ENCODE data around the gene CFAP107. TPM values are rescaled to one million over a fixed set of nuclear protein-coding genes. Genes with fewer than 3 reads are reported as not detected.

The CFAP107 gene
- total and polyA plus RNA-seq, 2 experiments from 2014 or later: not detected

DNA sequence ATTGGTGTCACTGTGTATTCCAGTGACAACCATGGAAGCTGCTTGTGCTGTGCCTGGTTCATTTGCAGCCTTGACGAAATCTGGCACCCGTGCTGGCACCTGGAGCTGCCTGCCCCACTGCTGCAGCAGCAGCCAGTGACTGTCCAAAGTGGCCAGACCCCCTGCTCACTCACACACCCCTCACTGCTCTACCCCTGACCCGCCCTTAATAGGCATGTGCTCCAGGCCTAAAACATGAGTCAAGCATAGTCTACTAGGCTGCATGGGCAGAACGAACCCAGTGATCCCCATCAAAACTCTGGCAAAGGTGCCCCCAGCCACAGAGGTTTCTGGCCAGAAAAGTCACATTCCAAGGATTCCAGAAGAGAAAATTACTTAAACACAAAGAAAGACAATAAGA is 52.9 kb downstream of the CFAP107 start:
- WGBS, 2 experiments (ENCODE audit: low coverage in 1 of 2, low lambda C conversion rate in 2 of 2, missing lambda C conversion rate in 2 of 2): 11 to 12% methylated on average over 4 of the region's 4 CpGs

DNA sequence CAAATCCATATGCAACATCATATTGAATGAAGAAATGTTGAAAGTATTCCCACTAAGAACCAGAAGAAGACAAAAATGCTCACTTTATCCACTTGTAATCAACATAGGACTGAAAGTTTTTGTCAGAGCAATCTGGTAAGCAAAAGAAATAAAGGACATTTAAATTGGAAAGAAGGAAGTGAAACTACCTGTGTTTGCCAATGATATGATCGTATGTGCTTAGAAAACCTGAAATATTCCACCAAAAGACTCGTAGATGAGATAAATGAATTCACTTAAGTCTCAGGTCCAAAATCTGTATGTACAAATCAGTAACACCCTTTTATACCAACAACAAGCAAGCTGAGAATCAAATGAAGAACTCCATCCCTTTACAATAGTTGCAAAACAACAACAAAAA is 53.7 kb downstream of the CFAP107 start:
- in situ Hi-C loops (cut with MboI): no loop called here
- H3F3A ChIP-seq (ENCODE audit: insufficient read depth): no peaks in the 10 kb centered on the region
- no peak overlapping the region for H3K4me3 ChIP-seq
- H3K9ac ChIP-seq: no peak overlapping the region
- H3K4me2 ChIP-seq (ENCODE audit: unreplicated experiment): no peak overlapping the region
- H3K27ac ChIP-seq: no peak overlapping the region
- H3K9me2 ChIP-seq (ENCODE audit: insufficient read depth): no peaks in the 10 kb centered on the region
- no peaks in the 10 kb centered on the region for H3K27me3 ChIP-seq (replicated peaks; ENCODE audit: insufficient read depth)
- H3K36me3 ChIP-seq (ENCODE audit: low read depth): no peaks in the 10 kb centered on the region
- no peak for DNase-seq
- H3K9me3 ChIP-seq (ENCODE audit: low read depth): no peaks in the 10 kb centered on the region
- H3K79me2 ChIP-seq (ENCODE audit: insufficient read depth): no peaks in the 10 kb centered on the region
- H4K20me1 ChIP-seq (ENCODE audit: insufficient read depth): no peaks in the 10 kb centered on the region
- H2AFZ ChIP-seq: no peak overlapping the region
- 21 to 29% methylated on average over 2 of the region's 2 CpGs for WGBS, 2 experiments (ENCODE audit: low coverage in 1 of 2, low lambda C conversion rate in 2 of 2, missing lambda C conversion rate in 2 of 2)
- H3K4me1 ChIP-seq (ENCODE audit: insufficient read depth): no peaks in the 10 kb centered on the region
- TF ChIP-seq EZH2phosphoT487 (IDR thresholded peaks at IDR 0.05; ENCODE audit: insufficient read depth, low read depth) (no peak), EZH2 (IDR thresholded peaks at IDR 0.05; ENCODE audit: insufficient read depth, poor library complexity, severe bottlenecking) (no peak)

More for the DNA sequence above, 52.9 kb downstream of the CFAP107 start:
- Histone ChIP-seq H3K4me1 (ENCODE audit: insufficient read depth) (no peaks in the 10 kb centered on the region), H3K27me3 (replicated peaks; ENCODE audit: insufficient read depth) (no peaks in the 10 kb centered on the region), H3K36me3 (ENCODE audit: low read depth) (no peaks in the 10 kb centered on the region), H3K4me2 (ENCODE audit: unreplicated experiment) (no peak overlapping the region), H3K4me3 (no peak overlapping the region), H2AFZ (no peak overlapping the region), H3K9me2 (ENCODE audit: insufficient read depth) (no peaks in the 10 kb centered on the region), H3K79me2 (ENCODE audit: insufficient read depth) (no peaks in the 10 kb centered on the region), H3K27ac (no peak overlapping the region), H3F3A (ENCODE audit: insufficient read depth) (no peaks in the 10 kb centered on the region), H3K9ac (no peak overlapping the region), H4K20me1 (ENCODE audit: insufficient read depth) (no peaks in the 10 kb centered on the region), H3K9me3 (ENCODE audit: low read depth) (no peaks in the 10 kb centered on the region)
- TF ChIP-seq EZH2 (IDR thresholded peaks at IDR 0.05; ENCODE audit: insufficient read depth, poor library complexity, severe bottlenecking) (no peak), EZH2phosphoT487 (IDR thresholded peaks at IDR 0.05; ENCODE audit: insufficient read depth, low read depth) (no peak)
- in situ Hi-C loops (cut with MboI): no loop called here
- DNase-seq: no peak

DNA sequence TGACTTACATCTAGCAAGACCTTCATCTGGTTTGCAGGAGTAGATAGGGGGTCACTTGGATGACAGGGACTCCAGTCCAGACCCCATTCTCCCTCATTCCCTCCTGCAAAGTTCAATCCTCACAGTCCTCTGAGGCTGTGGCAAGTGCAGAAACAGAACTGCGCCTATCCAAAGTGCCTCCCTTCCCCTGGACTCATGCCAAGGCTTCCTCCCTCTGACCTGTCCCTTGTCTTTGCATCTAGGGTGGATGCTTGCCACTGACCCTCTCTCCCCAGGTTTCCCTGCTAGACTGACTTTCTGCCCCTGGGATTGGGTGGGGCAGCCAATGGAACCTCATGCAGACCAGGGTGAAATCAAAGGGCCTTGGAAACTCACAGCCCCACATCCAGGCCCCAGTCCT is 63.9 kb downstream of the CFAP107 start:
- in situ Hi-C loops (cut with MboI): no loop called here
- TF ChIP-seq EZH2 (IDR thresholded peaks at IDR 0.05; ENCODE audit: insufficient read depth, poor library complexity, severe bottlenecking) (no peak), EZH2phosphoT487 (IDR thresholded peaks at IDR 0.05; ENCODE audit: insufficient read depth, low read depth) (no peak)

DNA sequence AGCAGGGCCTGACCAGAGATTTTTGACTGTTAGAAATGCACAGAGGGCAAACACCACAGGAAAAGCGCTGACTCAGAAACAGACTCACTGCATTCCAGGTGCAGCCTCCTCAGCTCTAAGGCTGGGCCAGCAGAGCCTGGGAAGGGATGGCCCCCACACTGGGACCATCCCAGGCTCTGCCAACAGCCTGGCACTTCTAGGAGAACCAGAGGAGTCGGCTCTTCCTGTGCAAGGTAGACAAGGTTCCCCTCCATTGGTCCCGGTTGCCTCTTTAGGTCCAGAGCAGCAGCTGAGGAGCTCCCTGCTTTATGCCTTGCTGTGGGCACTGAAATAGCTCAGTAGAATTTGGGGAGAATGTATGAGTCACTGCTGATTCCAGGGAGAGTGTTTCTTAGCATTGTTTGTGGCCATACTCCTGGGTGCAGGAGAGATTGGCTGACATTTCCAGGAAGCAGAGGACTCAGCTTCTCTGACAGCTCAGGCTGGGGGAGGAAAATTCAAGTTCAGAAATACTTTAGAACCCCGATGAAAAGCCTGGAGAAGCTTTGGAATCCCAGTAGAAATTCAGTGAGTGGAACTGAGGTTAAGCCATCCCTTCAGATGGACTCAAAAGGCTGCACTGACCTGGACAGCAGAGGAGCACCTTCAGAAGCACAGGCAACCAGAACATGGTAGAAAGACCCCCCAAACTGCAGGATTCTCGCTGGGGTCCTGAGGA is 64.8 kb downstream of the CFAP107 start:
- TF ChIP-seq EZH2 (IDR thresholded peaks at IDR 0.05; ENCODE audit: insufficient read depth, poor library complexity, severe bottlenecking): no peak
- no peak for TF ChIP-seq EZH2phosphoT487 (IDR thresholded peaks at IDR 0.05; ENCODE audit: insufficient read depth, low read depth)
- Histone ChIP-seq H3K79me2 (ENCODE audit: insufficient read depth) (no peaks in the 10 kb centered on the region), H3K4me1 (ENCODE audit: insufficient read depth) (peaks cover 13% of the 10 kb centered on the region), H3F3A (ENCODE audit: insufficient read depth) (peaks cover 4% of the 10 kb centered on the region; the same call in 1 of the 2 replicates), H3K9me3 (ENCODE audit: low read depth) (no peaks in the 10 kb centered on the region), H3K4me3 (peak overlapping the region; percentile 44), H3K9me2 (ENCODE audit: insufficient read depth) (no peaks in the 10 kb centered on the region), H3K27me3 (replicated peaks; ENCODE audit: insufficient read depth) (no peaks in the 10 kb centered on the region), H3K27ac (peak overlapping the region; percentile 61), H3K4me2 (ENCODE audit: unreplicated experiment) (peak overlapping the region; percentile 59), H2AFZ (peak overlapping the region; percentile 45), H3K9ac (peak overlapping the region; percentile 43), H4K20me1 (ENCODE audit: insufficient read depth) (no peaks in the 10 kb centered on the region), H3K36me3 (ENCODE audit: low read depth) (no peaks in the 10 kb centered on the region)
- in situ Hi-C loops (cut with MboI): no loop called here
- DNase-seq: peak; percentile 67
- WGBS, 2 experiments (ENCODE audit: low coverage in 1 of 2, low lambda C conversion rate in 2 of 2, missing lambda C conversion rate in 2 of 2): 21 to 28% methylated on average over 5 of the region's 5 CpGs

More for the DNA sequence above, 63.9 kb downstream of the CFAP107 start:
- Histone ChIP-seq H3K4me3 (no peak overlapping the region), H3K27ac (peak overlapping the region; percentile 61; the same call in 1 of the 2 replicates), H3K79me2 (ENCODE audit: insufficient read depth) (no peaks in the 10 kb centered on the region), H3K4me1 (ENCODE audit: insufficient read depth) (peaks cover 13% of the 10 kb centered on the region), H3K27me3 (replicated peaks; ENCODE audit: insufficient read depth) (no peaks in the 10 kb centered on the region), H4K20me1 (ENCODE audit: insufficient read depth) (no peaks in the 10 kb centered on the region), H3K4me2 (ENCODE audit: unreplicated experiment) (no peak overlapping the region), H3K36me3 (ENCODE audit: low read depth) (no peaks in the 10 kb centered on the region), H2AFZ (peak overlapping the region; percentile 45; the same call in 1 of the 2 replicates), H3F3A (ENCODE audit: insufficient read depth) (peaks cover 4% of the 10 kb centered on the region; the same call in 1 of the 2 replicates), H3K9ac (peak overlapping the region; percentile 14; the same call in 1 of the 2 replicates), H3K9me2 (ENCODE audit: insufficient read depth) (no peaks in the 10 kb centered on the region), H3K9me3 (ENCODE audit: low read depth) (no peaks in the 10 kb centered on the region)
- DNase-seq: no peak
- 38 to 45% methylated on average over 1 of the region's 1 CpG for WGBS, 2 experiments (ENCODE audit: low coverage in 1 of 2, low lambda C conversion rate in 2 of 2, missing lambda C conversion rate in 2 of 2)

Measured in GM23248 (cell line).